ENCODE results near the gene YIPF7. TPM values are rescaled to one million over a fixed set of nuclear protein-coding genes. Genes with fewer than 3 reads are reported as not detected.

YIPF7 gene
- total and polyA plus RNA-seq, 9 of the 15 experiments (the other 6 are each of a cell fraction or from before 2014, with no cell fraction given) = 0.14 TPM; not detected in 8

- BruUV-seq (replicated peaks) = TSS peak; percentile 48
- in situ Hi-C loops (cut with MboI) (no loop called here), intact Hi-C loops (cut with micrococcal nuclease) (loop anchor here (1.0 kb wide), 1 partner anchor 48 kb away; the partner anchor contains the start of gene GNPDA2)
- H3K9me1 ChIP-seq (ENCODE audit: control insufficient read depth, insufficient read depth, low read length) = no peaks in the 10 kb centered on the region
- H3K4me3 ChIP-seq = peak within 1 kb of the TSS; percentile 68
- peak; percentile 84 for FAIRE-seq
- ChIA-PET POLR2A (interaction anchor here (0.9 to 1.7 kb wide), 10 partner anchors 9 to 47 kb away, joined by 3 to 11 read pairs (median 4); no protein-coding TSS in a partner anchor), CTCF (ENCODE audit: low intra/inter-chr PET ratio) (interaction anchor here (0.6 kb wide), 1 partner anchor 12 kb away, joined by 3 read pairs; no protein-coding TSS in a partner anchor)
- no peaks in the 10 kb centered on the region for H3K27me3 ChIP-seq (ENCODE audit: control insufficient read depth in 2 of 2, insufficient read depth in 2 of 2, low read length in 2 of 2)
- peak within 1 kb of the TSS; percentile 89 to 95 for H3K9ac ChIP-seq (ENCODE audit: insufficient read depth in 1 of 2, low read depth in 2 of 2, low read length in 2 of 2)
- H3K79me2 ChIP-seq (ENCODE audit: control insufficient read depth, insufficient read depth, low read length) = peaks cover 50% of the 10 kb centered on the region
- H3K36me3 ChIP-seq (ENCODE audit: control insufficient read depth, insufficient read depth, low read length) = peaks cover 29% of the 10 kb centered on the region; the same call in 2 of the 3 replicates
- DNase-seq (ENCODE audit: extremely low read depth in 1 of 4, low spot score in 3 of 4) = peak; percentile 79 to 96 (median 82)
- H3K4me2 ChIP-seq (ENCODE audit: insufficient read depth, low read length) = peak within 1 kb of the TSS; percentile 89
- under 1% methylated on average over 56 of the region's 57 CpGs for WGBS (ENCODE audit: insufficient coverage, low coverage, missing lambda C conversion rate)
- peaks cover 0 to 13% of the 10 kb centered on the region in 2 experiments; a peak in 2 of 5 replicates for H3K4me1 ChIP-seq (replicated peaks in 1 of 2; ENCODE audit: control insufficient read depth in 2 of 2, insufficient read depth in 2 of 2, low read length in 2 of 2)
- peak; percentile 88 for ATAC-seq
- no peaks in the 10 kb centered on the region for H3K9me3 ChIP-seq (replicated peaks; ENCODE audit: control insufficient read depth, insufficient read depth, low read depth, low read length)
- peak within 1 kb of the TSS; percentile 82 for H3K27ac ChIP-seq (ENCODE audit: extremely low read depth, low read depth, low read length)
- H2AFZ ChIP-seq (ENCODE audit: low read depth, low read length) = peak within 1 kb of the TSS; percentile 98
- H4K20me1 ChIP-seq (replicated peaks; ENCODE audit: control insufficient read depth, insufficient read depth, low read length) = no peaks in the 10 kb centered on the region
- TF ChIP-seq ZBED1 (IDR thresholded peaks at IDR 0.05) (no peak), CBFB (CRISPR knock-in tag; IDR thresholded peaks at IDR 0.05) (no peak), MAZ (CRISPR knock-in tag; conservative IDR thresholded peaks at IDR 0.05 in 1 of 2, IDR thresholded peaks at IDR 0.05 in 1 of 2) (peak; percentile 38 to 49; a peak in 2 of 4 replicates), TCFL5 (CRISPR knock-in tag; conservative IDR thresholded peaks at IDR 0.05) (no peak), ZKSCAN8 (CRISPR knock-in tag; IDR thresholded peaks at IDR 0.05) (no peak), GTF3C2 (IDR thresholded peaks at IDR 0.05; ENCODE audit: borderline replicate concordance, extremely low read depth, insufficient read length) (no peak), HSF4 (CRISPR knock-in tag; IDR thresholded peaks at IDR 0.05; ENCODE audit: borderline replicate concordance) (no peak), ZNF740 (CRISPR knock-in tag; IDR thresholded peaks at IDR 0.05) (peak; percentile 67; the same call in 1 of the 2 replicates), ZNF740 (tag; IDR thresholded peaks at IDR 0.05) (no peak; a peak in 1 of 4 replicates), ZBTB11 (CRISPR knock-in tag; IDR thresholded peaks at IDR 0.05) (peak in 1 of 3 experiments; percentile 56; a peak in 1 of 6 replicates)
These were observed 26.9 kb upstream of the YIPF7 start, which contains the start of gene GUF1 for GRCh38 chr4:44678094-44679041. TSS of gene GUF1 (plus strand) at chr4:44678420. CDS start at chr4:44678623, 203 bp downstream.
